Esophagus (tissue), 2 donors: ENCODE data around the gene TPGS1. TPM values are rescaled to one million over a fixed set of nuclear protein-coding genes. Genes with fewer than 3 reads are reported as not detected.

ENCODE experiments used
- H3K27ac ChIP-seq, 2 donors: one replicate each; pipeline ENCODE4 v1.5.1; 2013; ENCODE audit warnings: low read depth in 2 of 2, mild to moderate bottlenecking in 2 of 2, inconsistent platforms in 1 of 2, low read length in 1 of 2, moderate library complexity in 1 of 2
- H3K27me3 ChIP-seq, 2 donors: one replicate each; pipeline ENCODE4 v1.6.1; 2013; ENCODE audit warnings: low read length in 2 of 2, control low read depth in 1 of 2, mild to moderate bottlenecking in 1 of 2; ENCODE audit not compliant: insufficient read depth in 2 of 2, control insufficient read depth in 1 of 2
- H3K36me3 ChIP-seq, 2 donors: one replicate each; pipeline ENCODE4 v1.6.1; 2013; ENCODE audit warnings: low read length in 1 of 2; ENCODE audit not compliant: control insufficient read depth in 2 of 2, insufficient read depth in 2 of 2
- H3K4me1 ChIP-seq, 2 donors: one replicate each; pipeline ENCODE4 v1.6.1; 2013; ENCODE audit warnings: low read length in 1 of 2; ENCODE audit not compliant: control insufficient read depth in 2 of 2, insufficient read depth in 2 of 2
- H3K4me3 ChIP-seq, 2 donors: one replicate each; pipeline ENCODE4 v1.5.1; 2013; ENCODE audit warnings: low read length in 2 of 2, mild to moderate bottlenecking in 2 of 2, low read depth in 1 of 2, moderate library complexity in 1 of 2
- H3K9me3 ChIP-seq, 2 donors: one replicate each; pipeline ENCODE4 v1.6.1; 2013; ENCODE audit warnings: mild to moderate bottlenecking in 2 of 2, low read depth in 1 of 2, low read length in 1 of 2, moderate library complexity in 1 of 2; ENCODE audit not compliant: control insufficient read depth in 2 of 2, insufficient read depth in 1 of 2
- WGBS, 2 donors: extraction: QIAGEN DNeasy Blood & Tissue Kit; methylation state at CpG; one replicate each; pipeline ENCODE4 v1.1.7; 2013; 5-methylcytosine and 5-hydroxymethylcytosine counted together
- polyA plus RNA-seq, 2 donors: library from polyadenylated mRNA; stranded (reverse); fragments of 200-250 nt; gene quantifications; one replicate each; pipeline ENCODE4 v1.2.3, GENCODE V29; 2013
- donor health status: healthy with polysubstance abuse.
- donor health status: Bipolar disorder and iron deficiency.

Gene TPGS1
- polyA plus RNA-seq, 2 donors, result 13.9 to 16.8 TPM

DNA sequence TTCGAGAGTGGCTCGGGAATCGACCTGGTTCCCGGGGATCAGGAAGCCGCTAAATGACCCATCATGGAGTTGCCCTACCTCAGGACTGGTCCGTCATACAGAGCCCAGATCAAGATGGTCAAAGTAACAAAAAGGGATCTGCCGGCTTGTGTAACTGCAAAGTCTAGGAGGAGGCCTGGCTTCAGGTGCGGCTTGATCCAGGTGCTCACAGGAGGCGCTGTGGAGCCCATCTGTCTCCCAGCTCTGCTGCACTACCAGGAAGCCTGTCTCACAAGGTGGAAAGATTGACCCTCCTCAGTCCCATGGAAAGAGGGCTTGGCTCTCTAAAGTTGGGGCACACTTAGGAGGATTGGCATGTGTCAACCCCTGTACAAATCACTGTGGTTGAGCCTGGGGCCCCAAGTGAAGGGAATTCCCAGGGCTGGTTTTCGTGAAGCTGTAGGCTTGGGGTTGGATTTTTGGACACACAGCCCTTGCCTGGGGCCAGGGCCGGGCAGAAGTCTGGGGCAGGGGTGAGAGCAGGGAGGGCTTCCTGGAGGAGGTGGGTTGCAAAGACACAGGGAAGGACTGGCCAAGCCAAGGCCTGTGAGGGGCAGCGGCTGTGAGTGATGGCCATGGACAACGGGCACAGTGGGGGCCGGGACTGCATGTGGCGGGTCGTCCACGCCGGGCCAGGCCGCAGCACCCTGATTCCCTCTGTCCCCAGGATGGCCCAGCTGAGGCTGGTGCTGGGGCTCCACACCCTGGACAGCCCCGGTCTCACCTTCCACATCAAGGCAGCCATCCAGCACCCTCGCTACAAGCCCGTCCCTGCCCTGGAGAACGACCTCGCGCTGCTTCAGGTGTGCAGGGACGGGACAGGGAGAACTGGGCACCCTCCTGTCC lies 40.8 kb downstream of the TPGS1 start:
- H3K4me3 ChIP-seq, result no peak overlapping the region
- H3K9me3 ChIP-seq, result peaks cover 0 to 3% of the 10 kb centered on the region in 2 donors
- no peaks in the 10 kb centered on the region for H3K27me3 ChIP-seq
- no peak overlapping the region for H3K27ac ChIP-seq
- H3K36me3 ChIP-seq, result no peaks in the 10 kb centered on the region
- 81 to 82% methylated on average over 20 to 26 of the region's 26 CpGs for WGBS, 2 donors
- no peaks in the 10 kb centered on the region for H3K4me1 ChIP-seq

- H3K4me1 ChIP-seq, result no peaks in the 10 kb centered on the region
- H3K4me3 ChIP-seq, result no peak overlapping the region
- H3K36me3 ChIP-seq, result no peaks in the 10 kb centered on the region
- no peaks in the 10 kb centered on the region for H3K27me3 ChIP-seq
- H3K9me3 ChIP-seq, result peaks cover 0 to 3% of the 10 kb centered on the region in 2 donors
- H3K27ac ChIP-seq, result no peak overlapping the region
- 65 to 74% methylated on average over 36 to 52 of the region's 52 CpGs for WGBS, 2 donors
Measured at GRCh38 chr19:548886-549830, 41.9 kb downstream of the TPGS1 start.

DNA sequence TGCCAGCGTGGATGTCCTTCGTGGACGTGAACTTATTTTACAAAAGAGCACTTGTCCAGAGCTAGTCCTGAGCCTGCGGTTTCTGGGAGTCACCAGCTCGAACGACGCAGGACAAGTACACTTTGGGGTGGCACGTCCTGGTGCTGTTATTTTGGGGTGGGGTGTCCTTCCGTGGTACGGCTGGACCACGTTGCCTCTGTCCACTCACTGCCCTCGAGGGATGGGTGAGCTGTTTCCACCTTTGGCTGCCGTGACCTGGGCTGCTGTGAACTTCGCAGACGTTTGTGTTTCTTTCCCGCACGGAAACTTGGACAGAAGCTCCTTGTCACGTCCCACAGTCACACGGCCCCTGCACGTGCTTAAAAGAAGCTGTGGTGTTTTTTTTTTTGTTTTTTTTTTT lies 47.5 kb downstream of the TPGS1 start:
- no peaks in the 10 kb centered on the region for H3K36me3 ChIP-seq
- no peak overlapping the region for H3K27ac ChIP-seq
- H3K27me3 ChIP-seq, result no peaks in the 10 kb centered on the region
- H3K4me1 ChIP-seq, result no peaks in the 10 kb centered on the region
- H3K4me3 ChIP-seq, result no peak overlapping the region
- H3K9me3 ChIP-seq, result no peaks in the 10 kb centered on the region
- WGBS, 2 donors, result 71 to 74% methylated on average over 20 of the region's 20 CpGs

DNA sequence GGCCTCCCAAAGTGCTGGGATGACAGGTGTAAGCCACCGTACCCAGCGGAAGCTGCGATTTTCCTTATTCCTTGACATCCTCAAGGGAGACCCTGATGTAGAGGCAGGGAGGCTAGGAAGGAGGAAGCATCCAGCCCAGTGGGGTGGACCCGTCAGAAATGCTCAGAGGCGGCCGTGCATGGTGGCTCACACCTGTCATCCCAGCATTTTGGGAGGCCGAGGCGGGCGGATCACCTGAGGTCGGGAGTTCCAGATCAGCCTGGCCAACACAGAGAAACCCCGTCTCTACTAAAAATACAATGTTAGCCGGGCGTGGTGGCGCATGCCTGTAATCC lies 48.1 kb downstream of the TPGS1 start:
- Histone ChIP-seq H3K4me1 (no peaks in the 10 kb centered on the region), H3K4me3 (no peak overlapping the region), H3K27me3 (no peaks in the 10 kb centered on the region), H3K36me3 (no peaks in the 10 kb centered on the region), H3K27ac (no peak overlapping the region), H3K9me3 (no peaks in the 10 kb centered on the region)
- WGBS, 2 donors, result 89 to 94% methylated on average over 13 to 14 of the region's 14 CpGs

- H3K27me3 ChIP-seq, result no peaks in the 10 kb centered on the region
- H3K4me3 ChIP-seq, result no peak overlapping the region
- no peak overlapping the region for H3K27ac ChIP-seq
- H3K36me3 ChIP-seq, result no peaks in the 10 kb centered on the region
- no peaks in the 10 kb centered on the region for H3K9me3 ChIP-seq
- WGBS, 2 donors, result 74 to 78% methylated on average over 31 of the region's 31 CpGs
- no peaks in the 10 kb centered on the region for H3K4me1 ChIP-seq
Measured at GRCh38 chr19:556611-557382, 49.5 kb downstream of the TPGS1 start.

DNA sequence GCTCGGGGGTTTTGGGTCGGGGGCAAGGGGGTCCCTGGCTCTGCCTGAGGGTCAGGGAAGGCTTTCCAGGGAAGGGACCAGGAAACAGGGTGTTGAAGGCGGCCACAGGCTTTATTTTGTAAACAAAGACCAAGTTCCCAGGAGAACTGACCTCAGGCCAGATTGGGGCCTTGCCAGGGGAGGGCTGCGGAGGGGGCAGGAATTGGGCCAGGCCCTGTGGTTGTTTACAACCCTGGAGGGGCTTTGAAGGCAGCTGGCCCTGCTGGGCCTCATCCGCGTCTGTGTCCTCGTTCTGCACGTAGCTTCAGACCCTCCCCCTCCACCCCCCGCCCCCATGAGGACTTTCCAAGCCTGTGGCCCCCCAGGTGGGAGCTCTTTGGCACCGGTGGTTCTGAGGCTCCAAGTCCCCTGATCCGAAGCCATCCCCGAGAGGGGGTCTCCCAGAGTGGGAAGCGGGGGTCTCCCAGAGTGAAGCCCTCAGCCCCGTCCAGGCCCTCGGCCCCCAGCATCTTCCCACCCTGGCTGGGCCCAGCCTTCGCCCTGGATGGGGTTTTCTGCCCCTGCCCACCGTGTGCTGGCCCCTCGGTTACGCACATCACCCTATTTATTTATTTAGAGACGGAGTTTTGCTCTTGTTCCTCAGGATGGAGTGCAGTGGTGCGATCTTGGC lies 51.6 kb downstream of the TPGS1 start:
- Histone ChIP-seq H3K27ac (no peak overlapping the region), H3K27me3 (no peaks in the 10 kb centered on the region), H3K4me3 (no peak overlapping the region), H3K9me3 (no peaks in the 10 kb centered on the region), H3K4me1 (no peaks in the 10 kb centered on the region), H3K36me3 (no peaks in the 10 kb centered on the region)
- WGBS, 2 donors, result 49 to 59% methylated on average over 19 to 21 of the region's 21 CpGs

DNA sequence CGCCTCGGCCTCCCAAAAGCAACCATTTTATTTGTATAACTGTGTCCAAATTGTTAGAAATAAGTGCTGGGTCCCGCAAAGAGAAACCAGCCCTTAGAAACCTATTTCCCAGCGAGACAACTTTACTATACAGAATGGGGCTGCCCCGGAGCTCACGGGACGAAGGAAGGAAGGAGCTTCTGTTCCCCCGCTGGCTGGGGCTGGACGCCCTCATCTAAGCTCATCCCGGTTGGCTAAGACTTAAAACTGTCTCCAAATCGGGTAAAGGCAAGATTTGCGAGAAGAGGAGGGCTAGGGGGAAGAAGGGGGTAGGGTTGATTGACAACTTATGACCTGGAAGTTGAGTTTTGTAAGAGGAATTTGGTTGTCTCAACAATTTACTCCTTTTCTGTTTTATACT lies 52.8 kb downstream of the TPGS1 start:
- Histone ChIP-seq H3K9me3 (no peaks in the 10 kb centered on the region), H3K4me1 (no peaks in the 10 kb centered on the region), H3K4me3 (no peak overlapping the region), H3K36me3 (no peaks in the 10 kb centered on the region), H3K27me3 (no peaks in the 10 kb centered on the region), H3K27ac (no peak overlapping the region)
- WGBS, 2 donors, result 78 to 83% methylated on average over 12 of the region's 12 CpGs

DNA sequence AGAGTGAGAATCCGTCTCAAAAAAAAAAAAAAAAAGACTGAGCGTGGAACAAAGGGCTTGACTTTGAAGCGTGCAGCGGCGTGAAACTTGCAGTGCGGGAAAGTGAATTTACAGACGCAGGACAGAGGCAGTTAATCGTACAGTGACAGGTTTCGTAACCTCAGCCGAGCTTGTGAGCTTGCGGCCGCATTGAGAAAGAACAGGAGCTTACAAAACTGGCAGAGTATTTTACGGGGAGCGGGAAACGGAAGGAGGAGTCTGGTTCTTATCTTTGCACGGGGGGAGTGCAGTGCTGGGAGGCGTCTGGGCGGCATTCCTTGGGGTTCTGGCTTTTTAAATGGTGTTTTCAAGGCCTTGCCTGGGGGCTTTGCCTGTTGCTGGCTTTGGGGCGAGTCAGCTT lies 59.1 kb downstream of the TPGS1 start:
- no peaks in the 10 kb centered on the region for H3K9me3 ChIP-seq
- peaks cover 2 to 3% of the 10 kb centered on the region in 2 donors for H3K4me1 ChIP-seq
- no peak overlapping the region for H3K4me3 ChIP-seq
- H3K36me3 ChIP-seq, result no peaks in the 10 kb centered on the region
- WGBS, 2 donors, result 75 to 81% methylated on average over 18 of the region's 19 CpGs
- H3K27ac ChIP-seq, result no peak overlapping the region
- H3K27me3 ChIP-seq, result no peaks in the 10 kb centered on the region

- no peaks in the 10 kb centered on the region for H3K9me3 ChIP-seq
- no peaks in the 10 kb centered on the region for H3K36me3 ChIP-seq
- no peak overlapping the region for H3K27ac ChIP-seq
- H3K27me3 ChIP-seq, result no peaks in the 10 kb centered on the region
- 84 to 85% methylated on average over 16 of the region's 16 CpGs for WGBS, 2 donors
- H3K4me1 ChIP-seq, result peaks cover 2 to 3% of the 10 kb centered on the region in 2 donors
- H3K4me3 ChIP-seq, result no peak overlapping the region
Measured at GRCh38 chr19:566844-567243, 59.5 kb downstream of the TPGS1 start.
